HG03039 (cell line): Measurements from ENCODE around the gene DET1.
"Not testable (repeated sequence)": the region's sequence is repeated elsewhere in the genome, so short reads cannot be mapped to it uniquely, and the experiment has no call there.

Experiments
- ATAC-seq: cut with Tn5 transposase; IDR thresholded peaks from one replicate; pipeline ENCODE4 v1.9.1; 2021; ENCODE audit warnings: mild to moderate bottlenecking, moderate library complexity; ENCODE audit not compliant: unreplicated experiment

The DET1 gene

DNA sequence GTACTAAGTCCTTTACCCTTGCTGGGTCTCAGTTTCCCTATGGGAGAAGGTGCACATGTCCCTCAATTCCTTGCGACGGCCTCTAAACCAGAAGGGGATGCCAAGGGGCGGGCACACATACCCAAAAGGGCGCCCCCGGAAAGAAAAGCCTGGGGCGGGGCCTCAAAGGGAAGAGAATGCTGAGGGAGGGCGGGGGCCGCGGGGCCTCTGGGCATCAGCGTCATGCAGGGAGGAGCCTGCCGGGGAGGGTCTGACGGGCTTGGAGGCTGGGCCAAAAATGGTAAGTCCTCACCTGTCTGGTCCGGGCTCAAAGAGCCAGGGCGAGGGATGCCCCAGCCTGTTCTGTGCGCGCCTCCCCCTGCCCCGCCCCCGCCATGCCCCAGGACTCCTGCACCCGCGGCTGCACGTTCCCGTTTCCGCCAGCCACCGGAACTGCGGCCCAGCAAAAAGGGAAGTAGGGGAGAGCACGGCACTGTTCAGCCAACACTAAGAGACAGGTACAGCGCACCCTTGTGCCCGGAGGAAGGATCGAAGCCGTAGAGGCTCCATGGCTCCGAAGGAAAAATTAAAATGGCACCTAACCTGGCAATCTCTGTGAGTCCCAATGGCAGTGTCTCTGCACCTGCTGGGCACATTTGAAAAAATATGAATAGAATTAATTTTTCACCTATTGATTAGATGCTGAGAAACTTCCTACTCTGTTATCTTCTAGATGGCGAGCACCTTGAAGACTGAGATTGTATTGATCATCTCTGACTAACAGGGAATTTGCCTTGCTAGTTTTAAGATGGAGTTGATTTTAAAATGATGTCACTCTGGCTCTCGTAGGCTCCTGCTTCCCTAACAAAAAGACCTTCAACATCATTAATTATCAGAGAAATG, at the start of gene DET1:
DET1 (minus strand) TSS at position 434 of the 882 bp plus-strand sequence. CDS start 14,976 bp downstream, outside the sequence.
- peak; percentile 98 for ATAC-seq

DNA sequence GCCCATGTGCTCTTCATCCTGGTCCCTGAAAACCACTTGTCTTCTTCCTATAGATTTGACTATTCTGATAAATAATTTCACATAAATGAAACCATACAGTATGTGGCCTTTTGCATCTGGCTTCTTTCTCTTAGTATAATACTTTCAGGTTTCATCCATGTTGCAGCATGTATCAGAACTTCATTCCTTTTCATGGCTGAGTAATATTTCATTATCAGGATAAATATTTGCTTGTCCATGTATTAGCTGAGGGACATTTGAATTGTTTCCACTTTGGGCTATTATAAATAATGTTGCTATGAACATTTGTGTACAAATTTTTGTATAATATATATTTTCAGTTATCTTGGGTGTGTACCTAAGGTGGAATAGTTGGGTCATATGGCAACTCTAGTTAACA, 44.9 kb upstream of the DET1 start:
- no peak for ATAC-seq

DNA sequence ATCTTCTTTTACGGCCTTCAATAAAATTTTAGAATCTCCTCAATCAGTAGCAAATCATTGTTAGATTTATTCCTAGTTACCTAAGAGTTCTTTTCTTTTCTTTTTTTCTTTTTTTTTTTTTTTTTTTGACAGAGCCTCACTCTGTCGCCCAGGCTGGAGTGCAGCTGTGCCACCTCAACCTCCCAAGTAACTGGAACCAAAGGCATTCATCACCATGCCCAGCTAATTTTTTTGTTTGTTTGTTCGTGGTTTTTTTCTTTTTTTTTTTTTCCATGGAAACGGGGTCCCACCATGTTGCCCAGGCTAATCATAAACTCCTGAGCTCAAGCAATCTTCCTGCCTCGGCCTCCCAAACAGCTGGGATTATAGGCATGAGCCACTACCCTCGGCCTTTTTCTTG, 44.3 kb upstream of the DET1 start:
- no peak for ATAC-seq

- no peak for ATAC-seq
Observed at GRCh38 chr15:88586401-88587162, 40.1 kb upstream of the DET1 start.

- no peak for ATAC-seq
Observed at GRCh38 chr15:88580532-88580931, 34.1 kb upstream of the DET1 start.

DNA sequence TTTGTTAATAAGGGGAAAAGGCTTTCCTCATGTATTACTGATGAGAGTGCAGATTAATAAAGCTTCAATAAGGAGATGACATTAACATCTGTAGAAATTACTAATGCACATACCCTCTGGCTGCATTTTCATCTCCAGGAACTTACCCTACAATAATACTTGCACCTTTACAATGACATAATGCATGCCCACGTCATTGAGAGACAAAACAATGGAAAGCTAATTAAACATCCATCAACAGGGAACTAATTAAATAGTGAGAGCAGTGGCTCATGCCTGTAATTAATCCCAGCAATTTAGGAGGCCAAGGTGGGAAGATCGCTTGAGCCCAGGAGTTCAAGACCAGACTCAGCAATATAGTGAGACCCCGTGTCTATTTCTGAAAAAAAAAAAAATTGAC, 32.8 kb upstream of the DET1 start:
- ATAC-seq = no peak

DNA sequence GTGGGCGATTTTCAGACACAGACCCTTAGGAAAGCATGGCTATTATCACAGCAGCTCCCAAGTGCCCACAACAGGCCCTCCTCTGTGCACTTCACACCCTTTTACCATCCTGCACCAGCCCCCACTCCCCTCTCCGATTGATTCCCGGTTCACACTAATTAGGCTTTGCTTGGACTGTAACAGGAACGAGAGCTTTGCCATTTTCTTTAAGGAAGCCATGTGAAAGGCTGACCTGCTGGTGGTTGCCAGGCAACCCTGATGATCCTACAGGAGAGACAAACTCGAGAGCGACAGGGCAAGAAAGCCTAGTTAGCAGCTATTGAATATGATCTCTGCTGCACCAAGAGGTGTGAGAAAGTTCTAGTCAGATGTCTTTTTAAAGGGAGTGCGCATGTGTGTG, 28.2 kb upstream of the DET1 start:
- no peak for ATAC-seq

DNA sequence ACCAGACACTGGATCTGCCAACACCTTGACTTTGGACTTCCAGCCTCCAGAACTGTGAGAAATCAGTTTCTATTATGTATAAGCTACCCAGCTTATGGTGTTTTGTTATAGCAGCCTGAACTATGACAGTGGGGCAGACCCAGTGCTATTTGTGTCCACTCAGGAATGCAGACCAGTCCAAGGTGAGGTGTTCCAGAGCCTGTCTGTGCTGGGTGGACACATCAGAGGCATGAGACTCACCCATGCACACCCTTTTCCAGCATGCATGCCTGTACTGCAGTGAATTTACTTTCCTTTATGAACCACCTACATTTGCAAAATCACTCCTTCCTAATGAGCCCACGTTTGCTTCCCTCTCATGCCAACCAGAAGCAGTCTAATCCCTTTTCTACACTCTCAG, 27.6 kb upstream of the DET1 start:
- no peak for ATAC-seq

GRCh38 chr15:88571852-88572259, 25.4 kb upstream of the DET1 start:
- ATAC-seq = no peak

GRCh38 chr15:88571153-88571851, 24.8 kb upstream of the DET1 start:
- no peak for ATAC-seq

GRCh38 chr15:88568589-88568988, 22.1 kb upstream of the DET1 start:
- ATAC-seq = no peak

DNA sequence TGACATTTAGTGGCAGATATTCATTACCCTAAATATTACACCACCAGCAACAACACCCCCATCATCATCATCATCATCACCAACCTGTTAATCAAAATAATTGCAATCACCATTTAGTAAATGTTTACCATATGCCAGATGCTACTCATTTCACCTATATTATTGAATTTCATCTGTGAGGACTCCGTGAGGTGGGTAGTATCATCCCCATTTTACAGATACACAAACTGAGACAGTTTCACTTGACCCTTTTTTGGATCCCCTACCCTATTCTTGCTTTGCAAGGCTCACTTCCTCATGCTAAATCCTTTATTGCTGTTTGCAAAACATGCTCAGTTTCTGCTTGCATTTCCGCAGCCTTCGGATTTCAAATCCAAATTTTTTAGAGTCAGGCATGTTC, 18.3 kb upstream of the DET1 start:
- no peak for ATAC-seq

GRCh38 chr15:88563638-88564037, 17.2 kb upstream of the DET1 start:
- no peak for ATAC-seq

DNA sequence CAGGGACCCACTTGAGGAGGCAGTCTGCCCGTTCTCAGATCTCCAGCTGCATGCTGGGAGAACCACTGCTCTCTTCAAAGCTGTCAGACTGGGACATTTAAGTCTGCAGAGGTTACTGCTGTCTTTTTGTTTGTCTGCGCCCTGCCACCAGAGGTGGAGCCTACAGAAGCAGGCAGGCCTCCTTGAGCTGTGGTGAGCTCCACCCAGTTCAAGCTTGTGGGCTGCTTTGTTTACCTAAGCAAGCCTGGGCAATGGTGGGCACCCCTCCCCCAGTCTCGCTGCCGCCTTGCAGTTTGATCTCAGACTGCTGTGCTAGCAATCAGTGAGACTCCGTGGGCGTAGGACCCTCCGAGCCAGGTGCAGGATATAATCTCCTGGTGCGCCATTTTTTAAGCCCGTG, 13.1 kb upstream of the DET1 start:
- ATAC-seq = not testable (repeated sequence)

DNA sequence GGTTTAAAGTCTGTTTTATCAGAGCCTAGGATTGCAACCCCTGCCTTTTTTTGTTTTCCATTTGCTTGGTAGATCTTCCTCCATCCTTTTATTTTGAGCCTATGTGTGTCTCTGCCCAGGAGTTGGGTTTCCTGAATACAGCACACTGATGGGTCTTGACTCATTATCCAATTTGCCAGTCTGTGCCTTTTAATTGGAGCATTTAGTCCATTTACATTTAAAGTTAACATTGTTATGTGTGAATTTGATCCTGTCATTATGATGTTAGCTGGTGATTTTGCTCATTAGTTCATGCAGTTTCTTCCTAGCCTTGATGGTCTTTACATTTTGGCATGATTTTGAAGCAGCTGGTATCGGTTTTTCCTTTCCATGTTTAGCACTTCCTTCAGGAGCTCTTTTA, 11.5 kb upstream of the DET1 start:
- not testable (repeated sequence) for ATAC-seq

- ATAC-seq = not testable (repeated sequence)
Observed at GRCh38 chr15:88548009-88548408, 1.5 kb upstream of the DET1 start.

- not testable (repeated sequence) for ATAC-seq
Observed at GRCh38 chr15:88545578-88546247, 768 bp downstream of the DET1 start.

- no peak for ATAC-seq
Observed at GRCh38 chr15:88543065-88543776, 3.3 kb downstream of the DET1 start.

DNA sequence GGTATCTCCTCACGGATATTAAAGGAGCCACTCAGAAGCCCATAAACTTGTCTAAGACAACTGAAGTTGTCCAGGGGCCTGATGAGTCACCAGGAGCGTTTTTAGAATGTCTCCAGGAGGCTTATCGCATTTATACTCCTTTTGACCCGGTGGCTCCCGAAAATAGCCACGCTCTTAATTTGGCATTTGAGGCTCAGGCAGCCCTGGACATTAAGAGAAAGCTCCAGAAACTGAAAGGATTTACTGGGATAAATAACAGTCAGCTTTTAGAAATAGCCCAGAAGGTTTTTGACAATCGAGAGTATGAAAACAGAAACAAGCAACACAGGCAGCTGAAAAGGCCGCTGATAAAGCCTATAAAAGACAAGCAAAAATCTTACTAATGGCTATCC, 4.1 kb downstream of the DET1 start:
- ATAC-seq = no peak

DNA sequence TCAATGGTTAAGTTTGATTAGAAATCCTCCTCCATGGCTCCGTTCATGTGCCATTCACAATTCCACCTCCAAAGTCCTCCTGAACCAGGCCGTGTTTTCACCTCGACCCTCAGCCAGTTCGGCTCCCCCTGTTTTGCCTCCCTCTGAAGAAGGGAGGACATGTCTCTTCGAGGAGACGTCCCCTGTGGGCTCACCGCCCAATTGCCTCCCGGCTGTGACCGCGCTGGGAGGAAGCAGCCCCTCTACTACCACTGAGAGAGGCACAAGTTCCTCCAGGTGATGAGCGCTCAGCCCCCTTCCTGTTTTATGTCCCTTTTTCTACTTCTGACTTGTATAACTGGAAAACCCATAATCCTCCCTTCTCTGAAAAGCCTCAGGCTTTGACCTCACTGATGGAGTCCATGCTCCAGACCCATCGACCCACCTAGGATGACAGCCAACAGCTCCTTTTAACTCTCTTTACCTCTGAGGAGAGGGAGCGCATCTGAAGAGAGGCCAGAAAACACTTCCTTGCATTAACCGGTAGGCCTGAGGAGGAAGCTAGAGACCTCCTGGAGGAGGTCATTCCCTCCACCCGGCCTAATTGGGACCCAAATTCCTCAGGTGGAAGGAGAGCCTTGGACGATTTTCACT, 4.7 kb downstream of the DET1 start:
- no peak for ATAC-seq
